RWPE1 (cell line): ENCODE data around the gene MYO1D.

Experiments
- CTCF ChIA-PET: fragments of 350-600 bp; sonication (Branson Sonifier 250); formaldehyde crosslinking; extraction: SDS; loops from one replicate; lab custom pipeline; 2021; lab: Yijun Ruan, JAX
- POLR2A ChIA-PET: fragments of 400-600 bp; formaldehyde crosslinking; extraction: SDS; loops from one replicate; lab custom pipeline; 2020; ENCODE audit warnings: antibody characterized with exemption; ENCODE audit not compliant: low non-redundant PET; lab: Yijun Ruan, JAX
- DNase-seq: peaks from one replicate; pipeline ENCODE4 v3.0.0; 2012; ENCODE audit warnings: low spot score
- H3K27ac ChIP-seq: fragments of 450-650 bp; 2 replicates; pipeline ENCODE4 v1.5.1; 2017
- CTCF ChIP-seq: fragments of 450-650 bp; conservative IDR thresholded peaks from 2 replicates; pipeline ENCODE4 v1.5.1; 2017; ENCODE audit warnings: low read depth, mild to moderate bottlenecking

MYO1D gene

GRCh38 chr17:32802306-32802705, 74.6 kb downstream of the MYO1D start:
- DNase-seq, result no peak
- ChIA-PET POLR2A (no interaction called here), CTCF (interaction anchor here (0.6 kb wide), 1 partner anchor 579 kb away, joined by 5 read pairs; no protein-coding TSS in a partner anchor)

GRCh38 chr17:32801641-32802040, 75.3 kb downstream of the MYO1D start:
- no peak for DNase-seq
- CTCF ChIA-PET, result interaction anchor here (0.6 kb wide), 1 partner anchor 578 kb away, joined by 5 read pairs; no protein-coding TSS in a partner anchor
- POLR2A ChIA-PET, result no interaction called here

More at GRCh38 chr17:32802306-32802705, 74.6 kb downstream of the MYO1D start:
- TF ChIP-seq CTCF, result no peak
- no peak overlapping the region for H3K27ac ChIP-seq

GRCh38 chr17:32801193-32801592, 75.7 kb downstream of the MYO1D start:
- ChIA-PET CTCF (no interaction called here), POLR2A (no interaction called here)
- no peak for DNase-seq
- TF ChIP-seq CTCF, result no peak
- H3K27ac ChIP-seq, result no peak overlapping the region

More at GRCh38 chr17:32801641-32802040, 75.3 kb downstream of the MYO1D start:
- no peak for TF ChIP-seq CTCF
- H3K27ac ChIP-seq, result no peak overlapping the region

- no peak for DNase-seq
- no peak for TF ChIP-seq CTCF
- H3K27ac ChIP-seq, result no peak overlapping the region
- ChIA-PET POLR2A (no interaction called here), CTCF (interaction anchor here (0.7 to 1.6 kb wide), 2 partner anchors 16 to 78 kb away, joined by 4 to 6 read pairs; partner anchors contain the start of gene MYO1D)
Measured at GRCh38 chr17:32798938-32799337, 78.0 kb downstream of the MYO1D start.

- no peak for DNase-seq
- ChIA-PET POLR2A (no interaction called here), CTCF (no interaction called here)
- no peak for TF ChIP-seq CTCF
- no peak overlapping the region for H3K27ac ChIP-seq
Measured at GRCh38 chr17:32795339-32795979, 81.5 kb downstream of the MYO1D start.

- H3K27ac ChIP-seq, result no peak overlapping the region
- ChIA-PET CTCF (no interaction called here), POLR2A (no interaction called here)
- TF ChIP-seq CTCF, result no peak
- DNase-seq, result no peak
Measured at GRCh38 chr17:32794533-32795246, 82.2 kb downstream of the MYO1D start.
